K562 (cell line): Measurements from ENCODE around the gene CACNA2D2. TPM values are rescaled to one million over a fixed set of nuclear protein-coding genes. Genes with fewer than 3 reads are reported as not detected.

Experiments used
- BRF2 ChIP-seq: IDR thresholded peaks from 3 replicates; pipeline ENCODE4 v1.6.1; 2011; ENCODE audit warnings: borderline replicate concordance, mild to moderate bottlenecking; ENCODE audit not compliant: insufficient read length, insufficient read depth
- CC2D1A ChIP-seq: fragments of 450-650 bp; IDR thresholded peaks from 2 replicates; pipeline ENCODE4 v1.6.1; 2017; ENCODE audit warnings: mild to moderate bottlenecking
- CCAR2 ChIP-seq: fragments of 200-400 bp; formaldehyde crosslinking; IDR thresholded peaks from 2 replicates; pipeline ENCODE4 v1.6.1; 2017; ENCODE audit warnings: mild to moderate bottlenecking, low read depth, low read length
- CHD4 ChIP-seq: fragments of 200-600 bp; sonication (generic); IDR thresholded peaks from 3 replicates; pipeline ENCODE4 v1.6.1; 2012; ENCODE audit warnings: low read depth, mild to moderate bottlenecking, mixed read lengths, low read length, inconsistent platforms; ENCODE audit not compliant: insufficient read depth, insufficient replicate concordance, poor library complexity, severe bottlenecking
- FOXA3 ChIP-seq, 2 experiments: fragments of 450-650 bp in 1 of 2; sonication (generic) in 1 of 2; formaldehyde crosslinking; IDR thresholded peaks in 1 of 2; conservative IDR thresholded peaks in 1 of 2; 2 replicates each; pipeline versions ENCODE4 v1.4.0 to v1.8.0; 2020 to 2022; ENCODE audit warnings: mild to moderate bottlenecking in 2 of 2, missing genetic modification reagents in 1 of 2
- FOXK1 ChIP-seq: sonication (generic); formaldehyde crosslinking; IDR thresholded peaks from 2 replicates; pipeline ENCODE4 v1.8.0; 2022; ENCODE audit warnings: missing genetic modification reagents, mild to moderate bottlenecking, borderline replicate concordance
- JUN ChIP-seq, 2 experiments: sonication (generic) in 1 of 2; formaldehyde crosslinking in 1 of 2; IDR thresholded peaks; 2 replicates each; pipeline versions ENCODE4 v1.6.1 to v1.8.0; 2012 to 2022; ENCODE audit warnings: borderline replicate concordance in 2 of 2, mild to moderate bottlenecking in 2 of 2, improper control_type of control experiment in 1 of 2, low read depth in 1 of 2, low read length in 1 of 2, missing genetic modification reagents in 1 of 2
- KHSRP ChIP-seq: fragments of 450-650 bp; IDR thresholded peaks from 2 replicates; pipeline ENCODE4 v1.6.1; 2017
- MYBL2 ChIP-seq, 2 experiments: fragments of 450-650 bp in 1 of 2; sonication (generic) in 1 of 2; formaldehyde crosslinking in 1 of 2; IDR thresholded peaks; 2 replicates each; pipeline versions ENCODE4 v1.6.1 to v1.8.1; 2017 to 2022; ENCODE audit warnings: borderline replicate concordance in 1 of 2, inconsistent platforms in 1 of 2, low read depth in 1 of 2, mild to moderate bottlenecking in 1 of 2, missing genetic modification reagents in 1 of 2, moderate library complexity in 1 of 2
- PRPF4 ChIP-seq: fragments of 200-400 bp; formaldehyde crosslinking; IDR thresholded peaks from one replicate; pipeline ENCODE4 v1.6.1; 2017; ENCODE audit warnings: low read length, low read depth, mild to moderate bottlenecking; ENCODE audit not compliant: insufficient read depth, poor library complexity, severe bottlenecking
- RBM15 ChIP-seq: fragments of 200-400 bp; formaldehyde crosslinking; IDR thresholded peaks from 2 replicates; pipeline ENCODE4 v1.6.1; 2018; ENCODE audit warnings: mild to moderate bottlenecking, low read length, moderate library complexity; ENCODE audit not compliant: insufficient read depth
- RBM34 ChIP-seq: fragments of 200-400 bp; formaldehyde crosslinking; IDR thresholded peaks from 2 replicates; pipeline ENCODE4 v1.6.1; 2018; ENCODE audit warnings: low read length, borderline replicate concordance; ENCODE audit not compliant: insufficient read depth
- SNAPC5 ChIP-seq: fragments of 250-450 bp; sonication (Bioruptor Pico); IDR thresholded peaks from 2 replicates; pipeline ENCODE4 v1.8.0; 2021; ENCODE audit warnings: moderate library complexity, mild to moderate bottlenecking, inconsistent platforms
- TAF15 ChIP-seq: fragments of 200-400 bp; formaldehyde crosslinking; IDR thresholded peaks from 2 replicates; pipeline ENCODE4 v1.6.1; 2017; ENCODE audit warnings: mild to moderate bottlenecking, low read depth, low read length, moderate library complexity
- TEAD4 ChIP-seq, 2 experiments: sonication (generic) in 1 of 2; formaldehyde crosslinking in 1 of 2; IDR thresholded peaks; 2 replicates each; pipeline versions ENCODE4 v1.6.1 to v1.8.0; 2012 to 2022; ENCODE audit warnings: borderline replicate concordance in 1 of 2, inconsistent platforms in 1 of 2, low read length in 1 of 2, mild to moderate bottlenecking in 1 of 2, missing genetic modification reagents in 1 of 2
- YY1 ChIP-seq, 3 experiments: IDR thresholded peaks; 2 replicates each; pipeline ENCODE4 v1.6.1; 2011; ENCODE audit warnings: low read length in 2 of 3, mild to moderate bottlenecking in 2 of 3, moderate library complexity in 2 of 3, borderline replicate concordance in 1 of 3, control low read depth in 1 of 3, low read depth in 1 of 3; ENCODE audit not compliant: insufficient read depth in 3 of 3, insufficient replicate concordance in 2 of 3, control insufficient read depth in 1 of 3, insufficient read length in 1 of 3; ENCODE audit errors: extremely low read depth in 1 of 3
- ZNF23 ChIP-seq: fragments of 250-450 bp; sonication (Bioruptor Pico); IDR thresholded peaks from 2 replicates; pipeline ENCODE4 v1.4.0; 2020; ENCODE audit warnings: mild to moderate bottlenecking
- ZNF830 ChIP-seq: fragments of 250-450 bp; sonication (Bioruptor Pico); IDR thresholded peaks from 2 replicates; pipeline ENCODE4 v1.5.0; 2021; ENCODE audit warnings: mild to moderate bottlenecking
- polyA plus RNA-seq, 8 experiments: library from polyadenylated mRNA; depleted of rRNA in 4 of 8; stranded (reverse) in 5 of 8; unstranded in 3 of 8; fragments of >200 nt; fragmentation: Nextera tagmentation in 2 of 8; fragmentation: Illumina TruSeq in 1 of 8; extraction: Ambion mirVana in 2 of 8; extraction: Trizol in 1 of 8; gene quantifications; 2 replicates each; pipeline versions ENCODE4 v1.2.1 to v1.2.3, GENCODE V29; 2011 to 2014; ENCODE audit warnings: inconsistent platforms in 1 of 8, missing spikeins in 1 of 8
- total RNA-seq, 7 experiments: library from RNA; depleted of rRNA in 6 of 7; stranded (reverse); fragments of >200 nt in 6 of 7; fragmentation: Illumina TruSeq in 2 of 7; extraction: Trizol in 2 of 7; gene quantifications; 2 replicates each; pipeline versions ENCODE4 v1.2.1 to v1.2.3, GENCODE V29; 2011 to 2021; ENCODE audit warnings: low replicate concordance in 1 of 7
- TF ChIP-seq, protein P1 (sequence below): fragments of 250-450 bp; sonication (Bioruptor Pico); IDR thresholded peaks from 2 replicates; pipeline ENCODE4 v1.5.0; 2021
- TF ChIP-seq, protein P2 (sequence below): fragments of 450-650 bp; formaldehyde crosslinking; IDR thresholded peaks from 2 replicates; pipeline ENCODE4 v1.4.0; 2020; ENCODE audit warnings: mild to moderate bottlenecking, moderate library complexity

Gene CACNA2D2
- total and polyA plus RNA-seq, 9 of the 15 experiments (the other 6 are each of a cell fraction or from before 2014, with no cell fraction given): 0.11 to 0.58 (median 0.36) TPM; not detected in 2

DNA sequence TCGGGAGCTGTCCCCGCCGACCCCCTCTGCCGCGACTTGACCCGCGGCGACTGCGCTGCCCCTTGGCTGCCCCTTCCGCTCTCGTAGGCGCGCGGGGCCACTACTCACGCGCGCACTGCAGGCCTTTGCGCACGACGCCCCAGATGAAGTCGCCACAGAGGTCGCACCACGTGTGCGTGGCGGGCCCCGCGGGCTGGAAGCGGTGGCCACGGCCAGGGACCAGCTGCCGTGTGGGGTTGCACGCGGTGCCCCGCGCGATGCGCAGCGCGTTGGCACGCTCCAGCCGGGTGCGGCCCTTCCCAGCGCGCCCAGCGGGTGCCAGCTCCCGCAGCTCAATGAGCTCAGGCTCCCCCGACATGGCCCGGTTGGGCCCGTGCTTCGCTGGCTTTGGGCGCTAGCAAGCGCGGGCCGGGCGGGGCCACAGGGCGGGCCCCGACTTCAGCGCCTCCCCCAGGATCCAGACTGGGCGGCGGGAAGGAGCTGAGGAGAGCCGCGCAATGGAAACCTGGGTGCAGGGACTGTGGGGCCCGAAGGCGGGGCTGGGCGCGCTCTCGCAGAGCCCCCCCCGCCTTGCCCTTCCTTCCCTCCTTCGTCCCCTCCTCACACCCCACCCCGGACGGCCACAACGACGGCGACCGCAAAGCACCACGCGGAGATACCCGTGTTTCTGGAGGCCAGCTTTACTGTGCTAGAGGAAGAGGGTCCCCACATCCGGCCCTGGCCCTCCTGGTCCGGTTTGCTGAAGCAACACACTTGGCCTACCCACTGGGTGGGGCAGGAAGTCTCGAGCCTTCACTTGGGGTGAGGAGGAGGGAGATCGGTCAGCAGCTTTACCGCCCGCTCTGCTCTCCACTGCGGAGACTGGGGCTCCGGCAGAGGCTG is 162.7 kb downstream of the CACNA2D2 start, which contains the start of gene RASSF1 (continued):
- no peak for TF ChIP-seq RBM34
- TF ChIP-seq SNAPC5 (CRISPR knock-in tag): no peak
- TF ChIP-seq KHSRP: no peak
- TF ChIP-seq, protein P1, sequence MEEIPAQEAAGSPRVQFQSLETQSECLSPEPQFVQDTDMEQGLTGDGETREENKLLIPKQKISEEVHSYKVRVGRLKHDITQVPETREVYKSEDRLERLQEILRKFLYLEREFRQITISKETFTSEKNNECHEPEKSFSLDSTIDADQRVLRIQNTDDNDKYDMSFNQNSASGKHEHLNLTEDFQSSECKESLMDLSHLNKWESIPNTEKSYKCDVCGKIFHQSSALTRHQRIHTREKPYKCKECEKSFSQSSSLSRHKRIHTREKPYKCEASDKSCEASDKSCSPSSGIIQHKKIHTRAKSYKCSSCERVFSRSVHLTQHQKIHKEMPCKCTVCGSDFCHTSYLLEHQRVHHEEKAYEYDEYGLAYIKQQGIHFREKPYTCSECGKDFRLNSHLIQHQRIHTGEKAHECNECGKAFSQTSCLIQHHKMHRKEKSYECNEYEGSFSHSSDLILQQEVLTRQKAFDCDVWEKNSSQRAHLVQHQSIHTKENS: no peak
- no peak for TF ChIP-seq RBM15
- TF ChIP-seq CC2D1A: no peak
- TF ChIP-seq CCAR2: no peak
- TF ChIP-seq ZNF830 (CRISPR knock-in tag): no peak
- TF ChIP-seq YY1 (IDR thresholded peaks at IDR 0.05; ENCODE audit: borderline replicate concordance in 1 of 3, control insufficient read depth in 1 of 3, extremely low read depth in 1 of 3, insufficient read depth in 3 of 3, insufficient read length in 1 of 3, insufficient replicate concordance in 2 of 3, low read depth in 1 of 3, low read length in 2 of 3): peak in 2 of 3 experiments; percentile 52 to 63
- no peak for TF ChIP-seq TAF15
- TF ChIP-seq MYBL2 (IDR thresholded peaks at IDR 0.05; ENCODE audit: low read depth): no peak
- TF ChIP-seq MYBL2 (CRISPR knock-in tag; IDR thresholded peaks at IDR 0.05; ENCODE audit: borderline replicate concordance): no peak
- TF ChIP-seq FOXA3 (CRISPR knock-in tag; conservative IDR thresholded peaks at IDR 0.05 in 1 of 2, IDR thresholded peaks at IDR 0.05 in 1 of 2): no peak
- TF ChIP-seq, protein P2, sequence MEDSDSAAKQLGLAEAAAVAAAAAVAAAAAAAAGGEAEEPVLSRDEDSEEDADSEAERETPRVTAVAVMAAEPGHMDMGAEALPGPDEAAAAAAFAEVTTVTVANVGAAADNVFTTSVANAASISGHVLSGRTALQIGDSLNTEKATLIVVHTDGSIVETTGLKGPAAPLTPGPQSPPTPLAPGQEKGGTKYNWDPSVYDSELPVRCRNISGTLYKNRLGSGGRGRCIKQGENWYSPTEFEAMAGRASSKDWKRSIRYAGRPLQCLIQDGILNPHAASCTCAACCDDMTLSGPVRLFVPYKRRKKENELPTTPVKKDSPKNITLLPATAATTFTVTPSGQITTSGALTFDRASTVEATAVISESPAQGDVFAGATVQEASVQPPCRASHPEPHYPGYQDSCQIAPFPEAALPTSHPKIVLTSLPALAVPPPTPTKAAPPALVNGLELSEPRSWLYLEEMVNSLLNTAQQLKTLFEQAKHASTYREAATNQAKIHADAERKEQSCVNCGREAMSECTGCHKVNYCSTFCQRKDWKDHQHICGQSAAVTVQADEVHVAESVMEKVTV: no peak
- TF ChIP-seq ZNF23 (CRISPR knock-in tag): no peak
- TF ChIP-seq FOXK1 (CRISPR knock-in tag): no peak
- TF ChIP-seq PRPF4: no peak
- TF ChIP-seq TEAD4 (IDR thresholded peaks at IDR 0.05; ENCODE audit: low read length): no peak
- no peak for TF ChIP-seq TEAD4 (CRISPR knock-in tag; IDR thresholded peaks at IDR 0.05; ENCODE audit: borderline replicate concordance)
- TF ChIP-seq JUN (IDR thresholded peaks at IDR 0.05; ENCODE audit: borderline replicate concordance, low read depth, low read length): no peak
- TF ChIP-seq JUN (CRISPR knock-in tag; IDR thresholded peaks at IDR 0.05; ENCODE audit: borderline replicate concordance): no peak
- TF ChIP-seq BRF2: no peak
- TF ChIP-seq CHD4: no peak
